Heart right ventricle (tissue), 16 donors: Measurements from ENCODE around the gene SV2B. TPM values are rescaled to one million over a fixed set of nuclear protein-coding genes. Genes with fewer than 3 reads are reported as not detected.

Source experiments
- ATAC-seq, 8 donors: fragments of 200-7000 bp; cut with Tn5 transposase; one replicate each; pipeline ENCODE4 v1.9.1; 2020; ENCODE audit warnings: mild to moderate bottlenecking in 8 of 8, moderate library complexity in 8 of 8, moderate number of reproducible peaks in 1 of 8
- DNase-seq, 2 donors: peaks; one replicate each; pipeline ENCODE4 v3.0.0-alpha.2; 2020
- H3K27ac ChIP-seq, 10 donors: fragments of 200-600 bp; sonication (generic) in 2 of 10; one replicate each; pipeline versions ENCODE4 v1.5.0 to v1.8.0; 2020 to 2022; ENCODE audit warnings: mild to moderate bottlenecking in 3 of 10
- H3K27me3 ChIP-seq, 7 donors: fragments of 200-600 bp; one replicate each; pipeline ENCODE4 v1.8.0; 2021 to 2022; ENCODE audit warnings: mild to moderate bottlenecking in 2 of 7
- H3K36me3 ChIP-seq, 9 donors: fragments of 200-600 bp; sonication (generic) in 1 of 9; one replicate each; pipeline versions ENCODE4 v1.5.0 to v1.8.0; 2020 to 2022; ENCODE audit warnings: mild to moderate bottlenecking in 2 of 9
- H3K4me1 ChIP-seq, 9 donors: fragments of 200-600 bp; sonication (generic) in 1 of 9; one replicate each; pipeline versions ENCODE4 v1.5.0 to v1.8.0; 2020 to 2022; ENCODE audit warnings: mild to moderate bottlenecking in 4 of 9
- H3K4me3 ChIP-seq, 10 donors: fragments of 200-600 bp; sonication (generic) in 2 of 10; one replicate each; pipeline versions ENCODE4 v1.5.0 to v1.8.0; 2020 to 2022; ENCODE audit warnings: mild to moderate bottlenecking in 7 of 10, moderate library complexity in 2 of 10
- H3K9me3 ChIP-seq, 11 donors: fragments of 200-600 bp in 10 of 11; sonication (generic) in 2 of 11; one replicate each; pipeline versions ENCODE4 v1.5.0 to v1.8.0; 2013 to 2022; ENCODE audit warnings: mild to moderate bottlenecking in 2 of 11, control low read depth in 1 of 11, moderate library complexity in 1 of 11
- CTCF ChIP-seq, 9 donors: fragments of 200-600 bp; sonication (generic) in 2 of 9; IDR thresholded peaks; one replicate each; pipeline versions ENCODE4 v1.5.0 to v1.8.0; 2021 to 2022; ENCODE audit warnings: antibody characterized with exemption in 9 of 9, mild to moderate bottlenecking in 5 of 9, moderate library complexity in 1 of 9
- WGBS, 2 donors: extraction: QIAGEN DNeasy Blood & Tissue Kit; methylation state at CpG; one replicate each; pipeline ENCODE4 v1.1.7; 2013; ENCODE audit warnings: inconsistent platforms in 1 of 2; 5-methylcytosine and 5-hydroxymethylcytosine counted together
- intact Hi-C, 10 donors: fragments of 100-400 bp; cut with DNase I; formaldehyde crosslinking; loops; one replicate each; pipeline versions ENCODE4 v1.11.1 to v1.14.2; 2022
- polyA plus RNA-seq, 2 donors: library from polyadenylated mRNA; stranded (reverse); fragments of 200-250 nt; gene quantifications; one replicate each; pipeline ENCODE4 v1.2.3, GENCODE V29; 2013
- total RNA-seq, 10 donors: library from RNA; stranded (reverse); fragmentation: NEBNext Ultra II Directional in 3 of 10; extraction: Animal tissue kit (Norgen Biotek cat#: 25700) in 3 of 10; gene quantifications; one replicate each; pipeline versions ENCODE4 v1.2.1 to v1.2.4, GENCODE V29; 2021 to 2023
- donor health status: Arrhythmogenic right ventricular cardiomyopathy.
- donor health status: ischemic (EF 13 %, LVEDD 7.1; RV severe dilation, severe dysfunction).
- donor health status: healthy with polysubstance abuse.
- donor health status: DM: no; HTN: yes; CAD: no.
- donor health status: DM: no; HTN: no; CAD: no.
- donor health status: ischemic (EF 25% LVEDD 6.9; RV normal size, moderate dysfunction).
- donor health status: ischemic (EF 25% LVEDD 5.7; RV mildly dilated, moderate dysfunction).
- donor health status: healthy.
- donor health status: DM: yes; HTN: yes; CAD: no.
- donor health status: Ischemic cardiomyopathy.
- donor health status: ischemic (EF 35%, LVEDD 5.7; RV mildly dilated, moderate dysfunction).
- donor health status: nonischemic (EF 11% LVEDD 7.7; RV severe dilation, severe dysfunction).
- donor health status: DM: yes; HTN: yes; CAD: no.
- donor health status: PGD.
- donor health status: ischemic (EF 29% LVEDD 5.4; RV normal size, mild dysfunction).
- donor health status: nonischemic (EF 23%, LVEDD 6.1; RV moderate dilation, normal function).

The SV2B gene
- total and polyA plus RNA-seq, 12 donors, result 0.29 to 15.7 (median 1.5) TPM

- Histone ChIP-seq H3K4me1 (peaks cover 0 to 45% (median 18%) of the 10 kb centered on the region in 9 donors), H3K4me3 (no peak overlapping the region), H3K27me3 (peaks cover 0 to 6% (median 0%) of the 10 kb centered on the region in 7 donors), H3K27ac (no peak overlapping the region), H3K9me3 (peaks cover 0 to 3% (median 0%) of the 10 kb centered on the region in 11 donors), H3K36me3 (no peaks in the 10 kb centered on the region)
- WGBS, 2 donors, result 70 to 77% methylated on average over 5 of the region's 5 CpGs
- DNase-seq (no peak), ATAC-seq (no peak)
- no peak for TF ChIP-seq CTCF (IDR thresholded peaks at IDR 0.05)
- intact Hi-C loops, result no loop called here
These were observed 14.2 kb downstream of the SV2B start for GRCh38 chr15:91114301-91114700.

GRCh38 chr15:91116113-91117067, 16.3 kb downstream of the SV2B start:
- H3K36me3 ChIP-seq, result no peaks in the 10 kb centered on the region
- H3K27me3 ChIP-seq, result no peaks in the 10 kb centered on the region
- TF ChIP-seq CTCF (IDR thresholded peaks at IDR 0.05), result no peak
- H3K4me3 ChIP-seq, result no peak overlapping the region
- peaks cover 0 to 45% (median 18%) of the 10 kb centered on the region in 9 donors for H3K4me1 ChIP-seq
- ATAC-seq (peak; percentile 65 to 93 (median 86)), DNase-seq (peak in 1 of 2 donors; percentile 48)
- 27 to 37% methylated on average over 9 of the region's 9 CpGs for WGBS, 2 donors
- H3K27ac ChIP-seq, result peak overlapping the region in 4 of 10 donors; percentile 7 to 58 (median 28)
- peaks cover 0 to 3% (median 0%) of the 10 kb centered on the region in 11 donors for H3K9me3 ChIP-seq
- intact Hi-C loops, result loop anchor here in 1 of 10 donors (2.0 kb wide), 1 partner anchor 14 kb away; no protein-coding TSS in a partner anchor

GRCh38 chr15:91117375-91117774, 17.3 kb downstream of the SV2B start:
- no peak for TF ChIP-seq CTCF (IDR thresholded peaks at IDR 0.05)
- no peak for DNase-seq
- Histone ChIP-seq H3K27me3 (peaks cover 0 to 2% (median 0%) of the 10 kb centered on the region in 7 donors), H3K4me3 (no peak overlapping the region), H3K36me3 (no peaks in the 10 kb centered on the region), H3K4me1 (peaks cover 0 to 45% (median 18%) of the 10 kb centered on the region in 9 donors), H3K9me3 (peaks cover 0 to 3% (median 0%) of the 10 kb centered on the region in 11 donors), H3K27ac (no peak overlapping the region)
- no peak for ATAC-seq
- WGBS, 2 donors, result 96 to 97% methylated on average over 1 of the region's 1 CpG
- intact Hi-C loops, result loop anchor here in 1 of 10 donors (2.0 kb wide), 1 partner anchor 15 kb away; no protein-coding TSS in a partner anchor

- Histone ChIP-seq H3K27ac (no peak overlapping the region), H3K36me3 (no peaks in the 10 kb centered on the region), H3K27me3 (peaks cover 0 to 6% (median 0%) of the 10 kb centered on the region in 7 donors), H3K4me1 (peaks cover 0 to 45% (median 18%) of the 10 kb centered on the region in 9 donors), H3K4me3 (no peak overlapping the region), H3K9me3 (peaks cover 0 to 3% (median 0%) of the 10 kb centered on the region in 11 donors)
- 72 to 74% methylated on average over 12 of the region's 12 CpGs for WGBS, 2 donors
- intact Hi-C loops, result no loop called here
- TF ChIP-seq CTCF (IDR thresholded peaks at IDR 0.05), result no peak
- ATAC-seq (no peak), DNase-seq (no peak)
These were observed 18.9 kb downstream of the SV2B start for GRCh38 chr15:91118817-91119590.
